HG03060 (cell line): ENCODE results near the gene MEF2B.
"Not testable (repeated sequence)": the region's sequence is repeated elsewhere in the genome, so short reads cannot be mapped to it uniquely, and the experiment has no call there.

Experiments
- ATAC-seq: cut with Tn5 transposase; IDR thresholded peaks from one replicate; pipeline ENCODE4 v1.9.1; 2021; ENCODE audit warnings: low read depth, moderate number of reproducible peaks; ENCODE audit not compliant: unreplicated experiment

MEF2B gene

DNA sequence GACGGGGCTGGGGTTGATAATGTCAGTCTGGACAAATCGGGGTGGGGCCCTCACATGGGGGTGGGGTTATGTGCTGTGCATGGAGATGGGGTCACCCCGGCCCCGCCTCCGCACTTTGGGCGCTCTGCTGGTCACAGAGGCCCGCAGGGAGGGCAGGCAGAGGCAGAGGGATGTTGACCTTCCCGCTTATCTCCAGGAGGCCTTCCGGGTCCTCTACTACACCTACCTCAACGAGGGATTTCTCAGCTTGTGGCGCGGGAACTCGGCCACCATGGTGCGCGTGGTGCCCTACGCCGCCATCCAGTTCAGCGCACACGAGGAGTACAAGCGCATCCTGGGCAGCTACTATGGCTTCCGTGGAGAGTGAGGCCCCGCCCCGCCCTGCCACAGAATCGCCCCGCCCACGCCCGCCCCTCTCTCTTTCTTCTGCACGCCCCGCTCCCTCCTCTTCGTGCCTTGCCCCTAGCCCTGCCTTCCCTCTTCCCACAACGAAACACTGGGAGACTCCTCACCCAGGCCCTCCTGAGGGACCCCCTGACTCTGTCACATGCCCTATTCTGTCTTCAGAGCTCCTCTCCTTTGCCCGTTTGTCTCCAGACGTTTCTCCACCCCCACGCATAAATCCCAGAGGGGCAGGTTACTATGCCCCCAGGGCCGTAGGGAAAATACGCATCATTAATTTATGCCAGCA lies 64.6 kb downstream of the MEF2B start:
- no peak for ATAC-seq

DNA sequence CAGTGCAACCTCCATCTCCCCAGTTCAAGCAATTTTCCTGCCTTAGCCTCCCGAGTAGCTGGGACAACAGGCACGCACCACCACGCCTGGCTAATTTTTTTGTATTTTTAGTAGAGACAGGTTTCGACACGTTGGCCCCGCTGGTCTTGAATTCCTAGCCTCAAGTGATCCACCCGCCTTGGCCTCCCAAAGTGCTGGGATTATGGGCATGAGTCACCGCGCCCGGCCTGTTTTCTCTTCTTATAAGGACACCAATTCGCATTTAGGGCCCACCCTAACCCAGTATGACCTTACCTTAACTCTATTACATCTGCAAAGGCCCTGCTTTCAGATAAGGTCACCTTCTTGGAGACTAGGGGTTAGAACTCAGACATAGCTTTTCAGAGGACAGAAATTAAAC lies 66.9 kb downstream of the MEF2B start:
- ATAC-seq = no peak

DNA sequence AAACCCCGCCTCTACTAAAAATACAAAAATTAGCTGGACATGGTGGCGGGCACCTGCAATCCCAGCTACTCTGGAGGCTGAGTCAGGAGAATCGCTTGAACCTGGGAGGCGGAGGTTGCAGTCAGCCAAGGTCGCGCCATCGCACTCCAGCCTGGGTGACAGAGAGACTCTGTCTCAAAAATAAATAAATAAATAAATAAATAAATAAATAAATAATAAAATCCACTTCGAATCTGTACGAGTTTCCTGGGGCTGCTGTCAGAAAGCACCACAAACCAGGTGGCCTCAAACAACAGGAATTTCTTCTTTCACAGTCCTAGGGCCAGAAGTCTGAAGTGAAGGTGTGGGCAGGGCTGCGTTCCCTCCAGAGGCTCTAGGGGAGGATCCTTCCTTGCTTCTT lies 67.5 kb downstream of the MEF2B start:
- ATAC-seq = not testable (repeated sequence)

DNA sequence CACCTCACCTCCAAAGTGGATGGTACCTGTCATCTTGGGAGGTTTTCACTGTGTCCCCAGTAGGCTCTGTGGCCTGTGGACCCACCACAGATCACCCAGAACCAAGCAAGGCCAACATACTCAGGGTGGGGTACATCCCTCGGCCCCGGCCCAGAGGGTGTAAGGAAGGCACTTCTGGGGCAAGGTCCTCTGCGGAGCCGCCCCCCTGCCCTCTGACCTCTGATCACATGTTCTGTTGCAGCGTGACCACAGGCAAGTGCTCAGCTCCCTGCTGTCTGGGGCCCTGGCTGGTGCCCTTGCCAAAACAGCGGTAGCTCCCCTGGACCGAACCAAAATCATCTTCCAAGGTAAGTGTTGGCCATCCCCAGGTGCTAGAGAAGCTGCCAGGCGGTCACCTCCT lies 68.5 kb downstream of the MEF2B start:
- no peak for ATAC-seq

DNA sequence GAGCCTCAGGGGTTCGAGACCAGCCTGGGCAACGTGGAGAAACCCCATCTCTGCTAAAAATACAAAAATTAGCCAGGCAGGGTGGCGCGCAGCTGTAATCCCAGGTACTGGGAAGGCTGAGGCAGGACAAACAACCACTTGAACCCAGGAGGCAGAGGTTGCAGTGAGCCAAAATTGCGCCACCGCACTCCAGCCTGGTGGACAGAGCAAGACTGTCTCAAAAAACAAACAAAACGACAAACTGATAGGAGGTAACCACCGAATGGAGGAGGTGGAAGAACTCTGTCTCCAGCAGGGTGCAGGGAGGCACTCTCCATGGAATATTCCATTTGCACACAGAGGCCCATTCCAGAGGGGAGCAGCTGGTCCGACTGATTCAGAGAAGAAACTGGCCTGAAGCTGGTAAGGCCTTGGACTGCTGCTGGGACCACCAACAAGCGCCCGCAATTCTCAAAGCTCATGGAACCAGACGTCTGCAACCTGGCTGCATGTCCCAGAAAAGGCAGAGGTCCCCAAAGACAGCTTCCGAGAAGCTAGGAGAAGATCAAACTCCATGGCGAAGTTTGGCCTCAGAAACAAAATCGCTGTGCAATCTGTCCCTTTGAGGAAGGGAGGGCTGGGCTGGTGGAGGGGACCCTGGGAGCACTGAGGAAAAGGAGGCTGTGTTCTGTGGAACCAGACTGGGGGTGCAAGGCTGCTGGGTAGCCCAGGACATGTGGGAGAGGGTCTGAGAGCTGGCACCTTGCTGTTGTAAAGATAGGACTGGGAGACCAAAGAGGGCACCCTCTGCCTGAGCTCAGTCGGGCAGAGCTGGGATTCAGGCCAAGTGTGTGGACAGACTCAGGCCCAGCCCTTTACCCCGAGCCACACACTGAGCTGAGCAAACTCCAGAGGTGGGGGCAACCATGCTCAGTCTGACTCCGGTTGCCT lies 71.1 kb downstream of the MEF2B start:
- ATAC-seq = no peak

DNA sequence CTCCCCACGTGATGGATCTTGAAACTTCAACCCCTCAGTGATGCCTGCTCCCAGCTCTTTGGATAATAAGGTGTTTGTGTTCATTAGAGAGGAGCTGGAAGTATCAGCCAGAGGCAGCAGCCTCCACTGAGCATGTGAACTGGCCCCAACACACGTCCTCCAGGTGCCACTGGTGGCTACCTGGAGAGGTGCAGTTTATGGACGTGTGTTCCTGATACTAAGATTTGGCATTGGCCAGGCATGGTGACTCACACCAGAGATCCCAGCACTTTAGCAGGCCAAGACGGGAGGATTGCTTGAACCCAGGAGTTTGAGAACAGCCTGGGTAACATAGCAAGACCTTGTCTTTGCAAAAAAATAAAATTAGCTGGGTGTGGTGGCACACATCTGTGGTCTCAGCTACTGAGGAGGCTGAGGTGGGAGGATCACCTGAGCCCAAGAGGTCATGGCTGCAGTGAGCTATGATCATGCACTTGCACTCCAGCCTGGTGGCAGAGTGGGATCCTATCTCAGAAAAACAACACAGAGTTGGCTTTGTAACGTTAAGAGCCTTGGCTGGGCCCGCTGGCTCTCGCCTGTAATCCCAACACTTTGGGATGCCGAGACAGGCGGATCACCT lies 71.9 kb downstream of the MEF2B start:
- no peak for ATAC-seq

DNA sequence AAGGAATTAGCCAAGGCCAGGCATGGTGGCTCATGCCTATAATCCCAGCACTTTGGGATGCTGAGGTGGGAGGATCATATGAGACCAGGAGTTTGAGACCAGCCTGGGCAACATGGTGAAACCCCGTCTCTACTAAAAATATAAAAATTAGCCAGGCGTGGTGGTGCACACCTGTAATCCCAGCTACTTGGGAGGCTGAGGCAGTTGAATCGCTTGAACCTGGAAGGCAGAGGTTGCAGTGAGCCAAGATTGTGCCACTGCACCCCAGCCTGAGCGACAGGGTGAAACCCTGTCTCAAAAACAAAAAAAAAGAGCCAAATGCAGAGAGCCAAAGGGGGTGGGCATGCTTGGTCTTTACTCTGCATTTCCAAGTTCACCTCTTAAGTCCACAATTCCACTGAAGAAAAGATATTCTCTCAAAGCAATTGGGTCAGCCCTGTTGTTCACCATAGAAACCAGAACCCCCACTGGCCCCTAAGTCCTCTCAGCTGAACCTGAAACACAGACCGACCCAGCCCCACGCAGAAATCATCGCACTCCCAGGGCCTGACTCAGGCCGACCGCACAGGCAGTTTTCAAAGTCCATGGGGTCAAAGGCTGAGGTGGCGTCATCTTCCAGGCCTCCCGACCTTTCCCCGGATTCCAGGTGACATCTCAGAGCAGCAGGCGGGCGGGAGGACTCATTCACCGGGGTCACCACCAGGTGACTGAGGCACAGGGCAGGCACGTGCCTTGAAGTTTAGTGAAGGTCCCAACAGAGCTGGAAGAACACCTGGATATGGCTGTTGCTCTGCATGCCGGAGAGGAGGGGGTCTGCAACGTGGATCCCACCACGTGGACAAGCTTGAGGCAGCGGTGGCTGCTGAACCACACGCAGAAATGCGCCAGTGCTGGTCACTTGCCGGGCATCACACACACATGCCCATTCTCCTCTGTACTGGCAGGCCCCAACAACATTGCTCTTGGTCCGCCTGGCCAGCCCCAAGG lies 73.1 kb downstream of the MEF2B start:
- ATAC-seq = no peak

DNA sequence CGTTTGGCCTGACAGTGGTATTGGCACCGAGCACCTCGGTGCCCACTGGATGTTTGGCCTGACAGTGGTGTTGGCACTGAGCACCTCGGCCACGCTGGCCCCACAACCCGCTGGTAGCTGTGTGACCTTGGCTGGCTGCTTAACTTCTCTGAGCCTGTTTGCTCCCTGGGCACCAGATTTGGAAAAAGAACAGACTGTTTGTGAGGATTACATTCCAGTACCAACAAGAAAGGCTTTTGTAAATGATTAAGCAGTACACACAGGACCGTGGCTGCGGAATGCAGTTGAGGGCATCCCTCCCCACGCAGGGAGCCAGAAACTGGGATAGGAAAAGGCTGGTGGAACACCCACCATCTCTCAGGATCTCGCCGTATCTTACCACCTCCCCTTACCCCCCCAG lies 74.4 kb downstream of the MEF2B start:
- ATAC-seq = no peak
